Thymus (tissue), 11 donors: ENCODE data around the gene ADIPOR2. TPM values are rescaled to one million over a fixed set of nuclear protein-coding genes. Genes with fewer than 3 reads are reported as not detected.

ENCODE experiments used
- DNase-seq, 9 donors: peaks; one replicate each; pipeline ENCODE4 v3.0.0-alpha.2; 2013; ENCODE audit warnings: low spot score in 9 of 9, low read depth in 6 of 9, missing footprints in 1 of 9
- H3K27ac ChIP-seq, 2 donors: one replicate each; pipeline ENCODE4 v1.5.1; 2013; ENCODE audit warnings: control low read depth in 1 of 2, low read depth in 1 of 2, low read length in 1 of 2, mild to moderate bottlenecking in 1 of 2, moderate library complexity in 1 of 2
- H3K27me3 ChIP-seq, 2 donors: one replicate each; pipeline ENCODE4 v1.5.1; 2013; ENCODE audit warnings: low read length in 1 of 2; ENCODE audit not compliant: control insufficient read depth in 2 of 2, insufficient read depth in 1 of 2
- H3K36me3 ChIP-seq, 2 donors: one replicate each; pipeline ENCODE4 v1.5.1; 2013; ENCODE audit warnings: low read length in 1 of 2, mild to moderate bottlenecking in 1 of 2, moderate library complexity in 1 of 2; ENCODE audit not compliant: control insufficient read depth in 2 of 2, insufficient read depth in 2 of 2
- H3K4me1 ChIP-seq, 2 donors: one replicate each; pipeline ENCODE4 v1.5.1; 2013; ENCODE audit warnings: low read length in 2 of 2; ENCODE audit not compliant: control insufficient read depth in 2 of 2, insufficient read depth in 2 of 2
- H3K4me3 ChIP-seq, 2 donors: one replicate each; pipeline ENCODE4 v1.5.1; 2013; ENCODE audit warnings: low read length in 2 of 2, control low read depth in 1 of 2, mild to moderate bottlenecking in 1 of 2
- H3K9me3 ChIP-seq, 2 donors: one replicate each; pipeline ENCODE4 v1.5.1; 2013; ENCODE audit warnings: low read length in 1 of 2, mild to moderate bottlenecking in 1 of 2; ENCODE audit not compliant: control insufficient read depth in 2 of 2, insufficient read depth in 1 of 2
- WGBS: extraction: QIAGEN DNeasy Blood & Tissue Kit; methylation state at CpG from one replicate; pipeline ENCODE4 v1.1.7; 2013; 5-methylcytosine and 5-hydroxymethylcytosine counted together
- polyA plus RNA-seq: library from polyadenylated mRNA; stranded (reverse); fragments of 200-250 nt; gene quantifications from one replicate; pipeline ENCODE4 v1.2.3, GENCODE V29; 2013
- total RNA-seq: library from RNA; stranded (reverse); fragments of 120-200 nt; gene quantifications from one replicate; pipeline ENCODE4 v1.2.4, GENCODE V29; 2013
- donor health status: healthy.

Gene ADIPOR2
- total and polyA plus RNA-seq, 2 donors: 17.6 to 25.6 TPM

DNA sequence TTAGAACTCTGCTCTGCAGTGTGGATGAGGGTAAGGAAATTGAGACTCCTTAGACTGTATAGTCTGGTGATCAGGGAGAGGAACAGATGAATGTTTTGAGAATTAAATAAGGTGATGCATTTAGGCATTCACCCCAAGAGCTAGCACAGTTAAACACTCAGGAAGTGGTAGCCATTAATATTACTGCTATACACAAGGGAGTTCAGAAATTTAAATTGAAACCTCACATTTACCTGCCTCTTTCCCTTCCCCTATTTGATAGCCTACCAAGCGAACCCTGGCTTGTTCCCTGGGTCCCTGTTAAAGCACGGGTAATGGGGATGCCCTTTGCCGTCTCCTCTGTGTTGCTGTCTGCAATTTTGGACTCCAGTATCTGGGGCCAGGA, 43.6 kb upstream of the ADIPOR2 start:
- WGBS: 96% methylated on average over 3 of the region's 3 CpGs
- H3K9me3 ChIP-seq: no peaks in the 10 kb centered on the region
- peaks cover 0 to 5% of the 10 kb centered on the region in 2 donors for H3K27me3 ChIP-seq
- DNase-seq: no peak
- peaks cover 5 to 31% of the 10 kb centered on the region in 2 donors for H3K4me1 ChIP-seq
- no peak overlapping the region for H3K4me3 ChIP-seq
- H3K36me3 ChIP-seq: peaks cover 0 to 5% of the 10 kb centered on the region in 2 donors
- H3K27ac ChIP-seq: no peak overlapping the region

DNA sequence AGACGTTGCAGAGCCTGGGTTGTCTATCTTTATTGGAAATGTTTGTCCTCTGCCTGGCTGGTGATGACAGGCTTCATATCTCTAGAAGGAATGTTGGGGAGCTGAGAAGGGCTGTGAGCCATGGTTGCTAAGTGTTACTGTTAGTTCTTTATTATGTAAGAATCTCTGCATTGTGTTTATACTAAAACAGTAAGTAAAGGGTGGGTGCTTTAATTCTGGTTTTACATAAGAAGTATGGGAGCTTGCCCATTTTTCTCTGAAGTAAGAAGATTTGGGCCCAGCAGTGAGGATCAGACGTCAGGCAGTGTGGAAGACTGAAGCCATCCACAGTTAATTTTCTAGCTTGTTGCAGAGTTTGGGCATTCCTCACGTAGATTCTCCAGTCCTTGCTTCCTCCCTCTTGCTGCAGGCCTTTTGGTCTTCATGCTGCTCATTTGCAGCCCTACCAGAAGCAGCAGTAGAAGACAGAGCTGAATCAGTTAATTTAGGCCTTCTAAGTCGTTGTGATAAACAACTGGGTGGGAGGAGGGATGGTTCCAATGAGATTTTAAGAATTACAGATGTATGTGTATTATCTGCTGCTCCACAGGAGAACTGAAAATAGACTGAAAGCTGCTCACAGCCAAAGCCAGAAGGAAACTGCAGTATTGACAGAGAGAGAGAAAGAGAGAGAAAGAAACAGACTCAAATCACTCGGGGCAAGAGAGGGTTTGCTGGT, 40.5 kb upstream of the ADIPOR2 start:
- no peak for DNase-seq
- H3K4me1 ChIP-seq: peaks cover 5 to 19% of the 10 kb centered on the region in 2 donors
- no peaks in the 10 kb centered on the region for H3K9me3 ChIP-seq
- 82% methylated on average over 5 of the region's 5 CpGs for WGBS
- H3K27me3 ChIP-seq: peaks cover 0 to 5% of the 10 kb centered on the region in 2 donors
- peaks cover 0 to 5% of the 10 kb centered on the region in 2 donors for H3K36me3 ChIP-seq
- no peak overlapping the region for H3K4me3 ChIP-seq
- no peak overlapping the region for H3K27ac ChIP-seq

DNA sequence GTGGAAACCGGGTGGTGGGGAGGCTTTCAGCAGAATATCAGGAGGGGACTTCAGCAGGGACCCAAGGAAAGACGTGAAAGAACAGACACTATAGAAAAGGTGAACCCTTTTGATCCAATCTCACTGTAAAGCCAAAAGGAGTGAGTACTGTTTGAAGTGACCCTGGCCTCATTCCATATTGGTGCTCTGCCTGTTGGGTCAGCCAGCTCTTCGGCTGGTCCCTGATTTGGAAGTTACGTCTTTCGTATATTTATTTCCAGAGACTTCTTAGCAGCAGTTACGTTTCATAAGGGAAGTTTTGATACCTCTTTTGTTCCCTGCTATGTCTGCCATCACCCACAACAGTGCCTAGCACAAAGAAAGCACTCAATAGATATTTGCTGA, 39.9 kb upstream of the ADIPOR2 start:
- no peak for DNase-seq
- H3K4me1 ChIP-seq: peaks cover 3 to 15% of the 10 kb centered on the region in 2 donors
- H3K4me3 ChIP-seq: no peak overlapping the region
- peaks cover 0 to under 1% of the 10 kb centered on the region in 2 donors for H3K36me3 ChIP-seq
- H3K27me3 ChIP-seq: peaks cover 0 to 5% of the 10 kb centered on the region in 2 donors
- no peaks in the 10 kb centered on the region for H3K9me3 ChIP-seq
- WGBS: 94% methylated on average over 6 of the region's 6 CpGs
- H3K27ac ChIP-seq: no peak overlapping the region

DNA sequence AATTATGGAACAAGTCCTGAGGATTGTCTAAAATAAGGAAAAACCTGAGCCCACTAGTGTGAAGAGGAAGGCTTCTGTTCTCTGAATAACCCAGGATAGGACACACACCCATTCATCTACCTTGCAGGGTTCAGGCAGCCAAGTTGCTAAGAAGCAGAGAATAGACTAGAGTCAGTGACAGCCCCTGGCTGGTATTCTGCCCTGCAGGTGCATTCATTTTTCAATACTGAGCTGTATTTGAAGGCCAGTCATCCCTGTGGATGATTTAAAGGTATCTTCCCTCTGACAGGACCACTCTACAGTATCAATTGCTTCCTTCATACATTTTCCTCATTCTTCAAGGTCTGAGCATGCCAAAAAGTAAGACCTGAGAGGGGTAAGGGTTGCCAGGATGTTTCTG, 38.9 kb upstream of the ADIPOR2 start:
- no peak overlapping the region for H3K27ac ChIP-seq
- H3K36me3 ChIP-seq: no peaks in the 10 kb centered on the region
- peaks cover 3 to 8% of the 10 kb centered on the region in 2 donors for H3K4me1 ChIP-seq
- no peaks in the 10 kb centered on the region for H3K9me3 ChIP-seq
- peaks cover 0 to 5% of the 10 kb centered on the region in 2 donors for H3K27me3 ChIP-seq
- no peak overlapping the region for H3K4me3 ChIP-seq
- no peak for DNase-seq

DNA sequence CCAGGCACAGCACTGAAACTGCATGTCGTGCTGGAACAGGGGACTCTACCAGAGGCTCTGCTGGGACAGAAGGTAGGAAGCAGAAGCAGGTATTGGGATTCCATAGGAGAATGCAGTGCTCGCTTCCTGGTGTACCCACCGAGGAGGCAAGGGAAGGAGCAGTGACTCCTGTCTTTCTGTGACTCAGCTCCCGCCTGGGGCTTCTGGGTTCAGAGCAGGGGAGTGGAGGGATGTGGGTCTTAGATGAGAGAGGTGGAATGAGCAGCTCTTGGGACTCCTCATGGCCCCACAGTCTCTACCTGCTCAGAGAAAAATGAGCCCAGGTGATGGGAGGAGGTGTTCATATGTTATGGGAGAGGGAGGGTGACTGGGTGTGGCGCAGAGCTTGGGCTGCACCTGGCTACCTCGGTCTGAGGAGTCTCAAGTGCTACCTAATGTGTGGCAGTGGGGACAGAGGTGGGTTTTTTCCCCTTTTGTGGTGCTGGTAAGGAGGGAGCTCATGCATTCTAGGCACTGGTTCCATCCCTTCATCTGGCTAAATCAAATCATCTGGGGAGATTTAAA, 35.6 kb upstream of the ADIPOR2 start:
- DNase-seq: no peak
- Histone ChIP-seq H3K27me3 (peaks cover 0 to 2% of the 10 kb centered on the region in 2 donors), H3K4me1 (no peaks in the 10 kb centered on the region), H3K4me3 (no peak overlapping the region), H3K9me3 (no peaks in the 10 kb centered on the region), H3K27ac (no peak overlapping the region), H3K36me3 (no peaks in the 10 kb centered on the region)
- 93% methylated on average over 6 of the region's 6 CpGs for WGBS

DNA sequence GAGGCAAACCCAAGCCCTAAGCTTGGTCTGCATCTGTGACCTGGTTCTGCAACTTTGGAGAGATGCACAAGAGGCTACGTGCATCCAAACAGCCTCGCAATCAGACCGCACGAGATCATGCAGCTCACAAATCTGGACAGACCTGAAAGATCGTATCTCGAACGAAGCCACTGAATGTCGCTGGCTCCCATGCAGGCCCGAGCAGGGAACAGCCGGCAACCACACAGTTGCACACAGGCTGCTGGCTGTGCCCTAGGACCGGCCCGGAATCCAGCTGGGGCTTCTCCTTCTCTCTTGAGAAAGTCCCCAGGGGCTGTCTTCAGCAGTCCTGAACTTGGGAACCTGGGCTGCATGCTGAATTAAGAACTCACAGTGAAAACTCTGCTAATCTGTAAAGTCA, 34.0 kb upstream of the ADIPOR2 start:
- Histone ChIP-seq H3K4me1 (peaks cover 0 to 3% of the 10 kb centered on the region in 2 donors), H3K36me3 (no peaks in the 10 kb centered on the region), H3K9me3 (no peaks in the 10 kb centered on the region), H3K27me3 (peaks cover 0 to 2% of the 10 kb centered on the region in 2 donors), H3K27ac (no peak overlapping the region), H3K4me3 (no peak overlapping the region)
- 97% methylated on average over 12 of the region's 12 CpGs for WGBS
- no peak for DNase-seq

DNA sequence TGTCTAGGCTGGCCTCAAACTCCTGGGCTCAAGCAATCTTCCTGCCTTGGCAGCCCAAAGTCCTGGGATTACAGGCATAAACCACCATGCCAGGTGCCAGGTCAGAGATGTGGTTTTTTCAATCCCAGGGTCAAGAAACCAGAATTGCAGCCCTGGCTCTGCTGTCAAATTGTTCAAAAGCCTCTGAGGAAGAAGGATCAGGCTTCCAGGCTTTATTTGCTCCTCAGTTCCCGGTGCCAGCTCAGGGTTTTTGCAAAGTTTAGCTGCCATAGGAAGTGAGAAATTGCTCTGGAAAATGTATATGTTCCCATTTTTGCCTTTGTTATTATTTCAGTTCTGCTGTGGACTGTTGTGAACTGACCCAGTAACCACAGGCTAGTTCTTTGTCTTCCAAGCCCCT, 33.2 kb upstream of the ADIPOR2 start:
- Histone ChIP-seq H3K36me3 (no peaks in the 10 kb centered on the region), H3K9me3 (no peaks in the 10 kb centered on the region), H3K27me3 (peaks cover 0 to 1% of the 10 kb centered on the region in 2 donors), H3K4me3 (no peak overlapping the region), H3K4me1 (peaks cover 0 to 6% of the 10 kb centered on the region in 2 donors), H3K27ac (no peak overlapping the region)
- WGBS: 85% methylated on average over 1 of the region's 1 CpG
- DNase-seq: no peak

DNA sequence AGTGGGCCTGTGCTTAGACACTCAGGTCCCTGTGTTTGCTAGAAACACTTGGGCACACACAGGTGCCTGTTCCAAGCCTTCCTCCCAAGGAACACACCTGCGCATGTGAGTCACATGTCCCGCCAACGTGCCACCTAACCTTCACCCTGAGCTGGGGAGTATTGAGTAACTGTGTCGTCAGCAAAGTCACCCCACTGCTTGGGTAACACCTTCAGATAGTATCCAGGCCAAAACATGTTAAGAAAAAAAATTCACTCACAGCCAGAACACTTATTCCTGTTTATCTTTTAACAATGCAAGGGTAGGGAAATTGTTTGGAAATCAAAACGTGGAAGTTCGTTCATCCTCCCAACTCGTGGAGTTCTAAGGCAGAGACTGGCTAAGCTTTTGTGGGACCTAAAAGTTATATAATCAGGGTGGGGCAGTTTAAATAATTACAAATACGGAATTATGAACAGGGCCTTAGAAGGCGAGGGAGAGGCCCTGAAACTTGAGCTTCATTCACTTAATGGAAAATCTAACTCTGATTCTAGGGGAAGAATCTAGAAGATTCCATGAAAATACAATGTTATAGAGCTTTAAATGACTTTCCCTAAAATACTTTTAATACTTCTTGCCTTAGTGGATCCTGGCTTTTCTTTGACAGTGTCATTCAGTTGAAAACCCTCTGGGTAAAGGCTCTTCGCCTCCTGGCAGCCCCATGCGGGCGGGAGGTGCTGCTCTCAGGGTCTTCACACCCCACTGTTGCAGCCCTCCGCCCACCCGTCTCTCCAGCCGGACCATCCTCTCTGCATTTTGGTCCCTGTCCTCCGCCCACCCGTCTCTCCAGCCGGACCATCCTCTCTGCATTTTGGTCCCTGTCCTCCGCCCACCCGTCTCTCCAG, 30.3 kb upstream of the ADIPOR2 start:
- H3K4me3 ChIP-seq: no peak overlapping the region
- no peaks in the 10 kb centered on the region for H3K9me3 ChIP-seq
- H3K4me1 ChIP-seq: peaks cover 0 to 16% of the 10 kb centered on the region in 2 donors
- peaks cover 0 to 6% of the 10 kb centered on the region in 2 donors for H3K27me3 ChIP-seq
- no peaks in the 10 kb centered on the region for H3K36me3 ChIP-seq
- H3K27ac ChIP-seq: peak overlapping the region in 1 of 2 donors; percentile 52
- 90% methylated on average over 18 of the region's 20 CpGs for WGBS
- no peak for DNase-seq
